Glutamatergic neuron (in vitro differentiated cells): ENCODE results near the gene RAD18. TPM values are rescaled to one million over a fixed set of nuclear protein-coding genes. Genes with fewer than 3 reads are reported as not detected.

ENCODE experiments used
- DNase-seq: peaks from one replicate; pipeline ENCODE4 v3.0.0; 2022
- H3K27ac Mint-ChIP-seq: one replicate; pipeline ENCODE4 v1.8.0; 2020; ENCODE audit warnings: mild to moderate bottlenecking, mixed read lengths, inconsistent platforms; ENCODE audit not compliant: unreplicated experiment
- H3K27me3 Mint-ChIP-seq: one replicate; pipeline ENCODE4 v1.8.0; 2020; ENCODE audit warnings: mild to moderate bottlenecking, moderate library complexity, mixed read lengths, inconsistent platforms; ENCODE audit not compliant: unreplicated experiment
- H3K36me3 Mint-ChIP-seq: one replicate; pipeline ENCODE4 v1.8.0; 2020; ENCODE audit warnings: mild to moderate bottlenecking, mixed read lengths, inconsistent platforms; ENCODE audit not compliant: unreplicated experiment
- H3K4me1 Mint-ChIP-seq: one replicate; pipeline ENCODE4 v1.8.0; 2020; ENCODE audit warnings: mild to moderate bottlenecking, low read depth, mixed read lengths, inconsistent platforms; ENCODE audit not compliant: unreplicated experiment
- H3K4me3 Mint-ChIP-seq: one replicate; pipeline ENCODE4 v1.8.0; 2020; ENCODE audit warnings: mild to moderate bottlenecking, mixed read lengths, inconsistent platforms; ENCODE audit not compliant: unreplicated experiment
- H3K9me3 Mint-ChIP-seq: one replicate; pipeline ENCODE4 v1.8.0; 2020; ENCODE audit warnings: mild to moderate bottlenecking, moderate library complexity, mixed read lengths, inconsistent platforms; ENCODE audit not compliant: unreplicated experiment
- CTCF ChIP-seq: fragments of 200-600 bp; sonication (generic); IDR thresholded peaks from one replicate; pipeline ENCODE4 v1.5.0; 2021; ENCODE audit not compliant: partially characterized antibody, unreplicated experiment
- total RNA-seq: library from RNA; stranded (reverse); fragmentation: NEBNext Ultra II Directional; extraction: Animal tissue kit (Norgen Biotek cat#: 25700); gene quantifications from one replicate; pipeline ENCODE4 v1.2.1, GENCODE V29; 2021; ENCODE audit not compliant: unreplicated experiment

The RAD18 gene
- total RNA-seq, 1 donor from 2014 or later = 11.9 TPM

GRCh38 chr3:8835385-8835784 lies 127.9 kb downstream of the RAD18 start:
- peak; percentile 28 for DNase-seq
- TF ChIP-seq CTCF = no peak
- Mint-ChIP-seq H3K27me3 (peaks cover 4% of the 10 kb centered on the region), H3K4me1 (peaks cover 18% of the 10 kb centered on the region), H3K36me3 (no peaks in the 10 kb centered on the region), H3K4me3 (no peak overlapping the region), H3K9me3 (peaks cover 6% of the 10 kb centered on the region), H3K27ac (peak overlapping the region; percentile 63)

- no peak overlapping the region for H3K4me3 Mint-ChIP-seq
- H3K27me3 Mint-ChIP-seq = peaks cover 4% of the 10 kb centered on the region
- no peak for TF ChIP-seq CTCF
- H3K36me3 Mint-ChIP-seq = no peaks in the 10 kb centered on the region
- H3K27ac Mint-ChIP-seq = peak overlapping the region; percentile 63
- no peak for DNase-seq
- peaks cover 18% of the 10 kb centered on the region for H3K4me1 Mint-ChIP-seq
- peaks cover 6% of the 10 kb centered on the region for H3K9me3 Mint-ChIP-seq
Observed at GRCh38 chr3:8834974-8835373, 128.3 kb downstream of the RAD18 start.

- DNase-seq = no peak
- Mint-ChIP-seq H3K9me3 (no peaks in the 10 kb centered on the region), H3K36me3 (no peaks in the 10 kb centered on the region), H3K4me3 (no peak overlapping the region), H3K27ac (no peak overlapping the region), H3K27me3 (no peaks in the 10 kb centered on the region), H3K4me1 (no peaks in the 10 kb centered on the region)
- no peak for TF ChIP-seq CTCF
Observed at GRCh38 chr3:8827641-8828040, 135.6 kb downstream of the RAD18 start.

Other genes starting within 250 kb of the RAD18 start
- gene CAV3, start 229.7 kb downstream of the RAD18 start, total RNA-seq = 0.29 TPM
- 4.0 TPM for gene OXTR, start 193.9 kb downstream of the RAD18 start, total RNA-seq